Testis (tissue), 2 donors: ENCODE data around the gene STAT5B.

ENCODE experiments used
- POLR2A ChIP-seq: fragments of 450-650 bp; IDR thresholded peaks from one replicate; pipeline ENCODE4 v1.6.1; 2017; ENCODE audit warnings: antibody characterized with exemption, mild to moderate bottlenecking, moderate library complexity
- TF ChIP-seq, protein P1 (sequence below), 3 experiments: fragments of 450-650 bp in 2 of 3; fragments of 200-600 bp in 1 of 3; sonication (generic) in 1 of 3; IDR thresholded peaks; one replicate each; pipeline ENCODE4 v1.5.1; 2016 to 2019; ENCODE audit warnings: antibody characterized with exemption in 3 of 3, mild to moderate bottlenecking in 2 of 3, moderate library complexity in 1 of 3

DNA sequence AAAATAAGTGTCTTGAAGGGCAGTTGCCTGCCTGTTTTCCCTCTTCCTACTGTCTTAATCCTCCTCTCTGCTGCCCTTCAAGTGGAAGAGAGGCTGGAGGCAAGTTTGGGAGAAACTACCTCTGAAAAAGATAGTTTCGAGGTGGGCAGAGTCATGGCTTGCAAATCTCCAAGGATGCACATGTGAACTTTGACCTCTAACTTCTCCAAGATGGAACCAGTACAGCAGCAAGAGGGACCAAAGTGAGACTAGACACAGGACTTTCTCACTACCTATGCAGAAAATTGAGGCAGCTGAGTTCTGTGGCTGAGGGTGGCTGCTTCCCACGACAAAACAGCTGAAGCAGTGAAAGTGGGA lies 94.4 kb downstream of the STAT5B start:
- TF ChIP-seq POLR2A: no peak
- TF ChIP-seq, protein P1, sequence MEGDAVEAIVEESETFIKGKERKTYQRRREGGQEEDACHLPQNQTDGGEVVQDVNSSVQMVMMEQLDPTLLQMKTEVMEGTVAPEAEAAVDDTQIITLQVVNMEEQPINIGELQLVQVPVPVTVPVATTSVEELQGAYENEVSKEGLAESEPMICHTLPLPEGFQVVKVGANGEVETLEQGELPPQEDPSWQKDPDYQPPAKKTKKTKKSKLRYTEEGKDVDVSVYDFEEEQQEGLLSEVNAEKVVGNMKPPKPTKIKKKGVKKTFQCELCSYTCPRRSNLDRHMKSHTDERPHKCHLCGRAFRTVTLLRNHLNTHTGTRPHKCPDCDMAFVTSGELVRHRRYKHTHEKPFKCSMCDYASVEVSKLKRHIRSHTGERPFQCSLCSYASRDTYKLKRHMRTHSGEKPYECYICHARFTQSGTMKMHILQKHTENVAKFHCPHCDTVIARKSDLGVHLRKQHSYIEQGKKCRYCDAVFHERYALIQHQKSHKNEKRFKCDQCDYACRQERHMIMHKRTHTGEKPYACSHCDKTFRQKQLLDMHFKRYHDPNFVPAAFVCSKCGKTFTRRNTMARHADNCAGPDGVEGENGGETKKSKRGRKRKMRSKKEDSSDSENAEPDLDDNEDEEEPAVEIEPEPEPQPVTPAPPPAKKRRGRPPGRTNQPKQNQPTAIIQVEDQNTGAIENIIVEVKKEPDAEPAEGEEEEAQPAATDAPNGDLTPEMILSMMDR (IDR thresholded peaks at IDR 0.05): no peak
